ENCODE results near the gene PSD4. TPM values are rescaled to one million over a fixed set of nuclear protein-coding genes. Genes with fewer than 3 reads are reported as not detected.

PSD4 gene
- total RNA-seq, 1 donor from 2014 or later: 1.9 TPM

DNA sequence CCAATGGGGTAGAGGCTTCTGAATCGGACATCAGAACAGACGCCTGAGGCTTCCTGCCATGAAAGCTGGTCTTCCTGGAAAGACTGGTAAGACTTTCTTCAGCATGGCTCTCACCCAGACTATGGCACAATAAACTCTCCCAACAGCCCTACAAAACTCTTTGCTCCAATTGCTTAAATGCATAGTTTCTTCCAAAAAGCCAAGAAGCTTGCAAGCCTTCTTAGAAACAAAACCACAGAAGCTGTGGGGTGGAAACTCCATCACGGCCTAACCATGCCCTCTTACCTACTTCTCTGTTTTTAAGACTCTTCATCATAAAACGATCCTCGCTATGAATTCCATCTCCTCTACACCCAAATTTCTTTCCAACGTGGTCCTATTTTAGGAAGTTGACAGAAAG is 56.8 kb downstream of the PSD4 start:
- Mint-ChIP-seq H3K4me1 (ENCODE audit: unreplicated experiment) (peaks cover 12% of the 10 kb centered on the region), H3K4me3 (ENCODE audit: unreplicated experiment) (no peak overlapping the region), H3K27me3 (ENCODE audit: unreplicated experiment) (peaks cover 5% of the 10 kb centered on the region), H3K36me3 (ENCODE audit: low read depth, unreplicated experiment) (no peaks in the 10 kb centered on the region), H3K9me3 (ENCODE audit: unreplicated experiment) (no peaks in the 10 kb centered on the region), H3K27ac (ENCODE audit: unreplicated experiment) (no peak overlapping the region)
- DNase-seq (ENCODE audit: low spot score): no peak
- TF ChIP-seq, protein P1, sequence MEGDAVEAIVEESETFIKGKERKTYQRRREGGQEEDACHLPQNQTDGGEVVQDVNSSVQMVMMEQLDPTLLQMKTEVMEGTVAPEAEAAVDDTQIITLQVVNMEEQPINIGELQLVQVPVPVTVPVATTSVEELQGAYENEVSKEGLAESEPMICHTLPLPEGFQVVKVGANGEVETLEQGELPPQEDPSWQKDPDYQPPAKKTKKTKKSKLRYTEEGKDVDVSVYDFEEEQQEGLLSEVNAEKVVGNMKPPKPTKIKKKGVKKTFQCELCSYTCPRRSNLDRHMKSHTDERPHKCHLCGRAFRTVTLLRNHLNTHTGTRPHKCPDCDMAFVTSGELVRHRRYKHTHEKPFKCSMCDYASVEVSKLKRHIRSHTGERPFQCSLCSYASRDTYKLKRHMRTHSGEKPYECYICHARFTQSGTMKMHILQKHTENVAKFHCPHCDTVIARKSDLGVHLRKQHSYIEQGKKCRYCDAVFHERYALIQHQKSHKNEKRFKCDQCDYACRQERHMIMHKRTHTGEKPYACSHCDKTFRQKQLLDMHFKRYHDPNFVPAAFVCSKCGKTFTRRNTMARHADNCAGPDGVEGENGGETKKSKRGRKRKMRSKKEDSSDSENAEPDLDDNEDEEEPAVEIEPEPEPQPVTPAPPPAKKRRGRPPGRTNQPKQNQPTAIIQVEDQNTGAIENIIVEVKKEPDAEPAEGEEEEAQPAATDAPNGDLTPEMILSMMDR (IDR thresholded peaks at IDR 0.05; ENCODE audit: unreplicated experiment): no peak

DNA sequence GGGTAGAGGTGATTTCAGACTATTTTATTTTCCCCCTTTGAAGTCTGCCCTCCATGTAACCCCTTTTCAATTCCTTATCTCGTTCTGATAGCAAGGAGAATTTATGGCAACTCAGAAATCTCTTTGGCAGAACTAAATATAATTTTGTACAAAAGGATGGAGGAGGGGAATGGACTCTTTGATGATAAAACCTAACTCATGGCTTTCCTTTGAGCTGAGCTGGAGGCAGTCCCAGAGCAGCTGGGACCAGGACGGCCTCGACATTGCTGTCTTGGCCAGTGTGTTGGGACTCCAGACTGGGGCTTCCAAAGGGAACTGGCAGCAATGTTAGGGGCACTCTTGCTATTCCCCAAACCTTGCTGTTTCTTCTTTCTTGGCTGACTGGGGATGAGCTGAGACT is 57.3 kb downstream of the PSD4 start:
- Mint-ChIP-seq H3K27me3 (ENCODE audit: unreplicated experiment) (peaks cover 5% of the 10 kb centered on the region), H3K27ac (ENCODE audit: unreplicated experiment) (no peak overlapping the region), H3K9me3 (ENCODE audit: unreplicated experiment) (no peaks in the 10 kb centered on the region), H3K36me3 (ENCODE audit: low read depth, unreplicated experiment) (no peaks in the 10 kb centered on the region), H3K4me1 (ENCODE audit: unreplicated experiment) (peaks cover 12% of the 10 kb centered on the region), H3K4me3 (ENCODE audit: unreplicated experiment) (no peak overlapping the region)
- TF ChIP-seq, protein P1 (IDR thresholded peaks at IDR 0.05; ENCODE audit: unreplicated experiment): no peak
- DNase-seq (ENCODE audit: low spot score): no peak

DNA sequence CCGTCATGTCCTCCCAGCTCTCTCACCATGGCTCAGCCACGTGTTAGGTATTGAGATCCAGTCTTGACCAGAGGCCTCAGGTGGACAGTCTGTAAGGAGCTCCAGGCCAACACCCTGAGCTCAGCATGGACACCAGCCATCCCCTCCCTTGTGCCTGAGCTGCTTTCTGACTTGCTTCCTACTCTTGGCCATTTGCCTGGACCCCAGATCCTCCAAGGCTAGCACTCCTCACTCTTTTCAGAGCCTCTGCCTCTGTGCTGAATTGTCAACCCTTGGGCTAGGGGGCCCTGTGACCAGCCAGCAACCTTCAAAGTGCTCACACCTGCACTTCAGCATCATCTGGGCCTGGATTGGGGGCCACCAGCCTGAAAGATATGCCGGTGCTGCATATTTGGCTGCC is 58.4 kb downstream of the PSD4 start:
- H3K27ac Mint-ChIP-seq (ENCODE audit: unreplicated experiment): no peak overlapping the region

DNA sequence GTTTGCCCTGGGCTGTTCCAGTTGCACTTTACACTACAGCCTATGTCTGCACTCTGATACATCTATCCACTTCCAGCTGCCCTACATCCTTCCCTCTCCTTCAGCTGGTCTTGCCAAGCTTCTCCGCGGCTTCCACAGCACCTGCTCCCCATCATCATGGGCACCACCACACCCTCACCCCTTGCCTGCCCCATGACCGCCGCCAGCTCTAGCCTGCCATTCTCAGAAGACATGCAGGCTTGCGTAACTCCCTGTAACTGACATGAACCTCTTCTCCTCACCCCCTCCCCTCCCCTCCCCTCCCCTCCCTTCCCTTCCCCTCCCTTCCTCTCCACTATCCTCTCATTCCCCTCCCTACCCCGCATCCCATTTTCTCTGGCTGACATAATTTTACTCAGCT is 59.0 kb downstream of the PSD4 start:
- Mint-ChIP-seq H3K27ac (ENCODE audit: unreplicated experiment) (no peak overlapping the region), H3K36me3 (ENCODE audit: low read depth, unreplicated experiment) (no peaks in the 10 kb centered on the region), H3K4me3 (ENCODE audit: unreplicated experiment) (no peak overlapping the region), H3K27me3 (ENCODE audit: unreplicated experiment) (peaks cover 1% of the 10 kb centered on the region), H3K9me3 (ENCODE audit: unreplicated experiment) (no peaks in the 10 kb centered on the region), H3K4me1 (ENCODE audit: unreplicated experiment) (peaks cover 12% of the 10 kb centered on the region)
- TF ChIP-seq, protein P1 (IDR thresholded peaks at IDR 0.05; ENCODE audit: unreplicated experiment): no peak
- no peak for DNase-seq (ENCODE audit: low spot score)

More for the DNA sequence above, 58.4 kb downstream of the PSD4 start:
- H3K27me3 Mint-ChIP-seq (ENCODE audit: unreplicated experiment): peaks cover 5% of the 10 kb centered on the region
- TF ChIP-seq, protein P1 (IDR thresholded peaks at IDR 0.05; ENCODE audit: unreplicated experiment): no peak
- no peak overlapping the region for H3K4me3 Mint-ChIP-seq (ENCODE audit: unreplicated experiment)
- no peaks in the 10 kb centered on the region for H3K36me3 Mint-ChIP-seq (ENCODE audit: low read depth, unreplicated experiment)
- no peaks in the 10 kb centered on the region for H3K9me3 Mint-ChIP-seq (ENCODE audit: unreplicated experiment)
- H3K4me1 Mint-ChIP-seq (ENCODE audit: unreplicated experiment): peaks cover 12% of the 10 kb centered on the region
- DNase-seq (ENCODE audit: low spot score): no peak

- Mint-ChIP-seq H3K9me3 (ENCODE audit: unreplicated experiment) (no peaks in the 10 kb centered on the region), H3K4me1 (ENCODE audit: unreplicated experiment) (peaks cover 12% of the 10 kb centered on the region), H3K36me3 (ENCODE audit: low read depth, unreplicated experiment) (no peaks in the 10 kb centered on the region), H3K27ac (ENCODE audit: unreplicated experiment) (no peak overlapping the region), H3K4me3 (ENCODE audit: unreplicated experiment) (no peak overlapping the region), H3K27me3 (ENCODE audit: unreplicated experiment) (peaks cover 1% of the 10 kb centered on the region)
- no peak for DNase-seq (ENCODE audit: low spot score)
- TF ChIP-seq, protein P1 (IDR thresholded peaks at IDR 0.05; ENCODE audit: unreplicated experiment): no peak
These were observed 60.1 kb downstream of the PSD4 start for GRCh38 chr2:113233593-113234550.

Data from endothelial cell (in vitro differentiated cells).